ENCODE results near the gene AUTS2.

Gene AUTS2

DNA sequence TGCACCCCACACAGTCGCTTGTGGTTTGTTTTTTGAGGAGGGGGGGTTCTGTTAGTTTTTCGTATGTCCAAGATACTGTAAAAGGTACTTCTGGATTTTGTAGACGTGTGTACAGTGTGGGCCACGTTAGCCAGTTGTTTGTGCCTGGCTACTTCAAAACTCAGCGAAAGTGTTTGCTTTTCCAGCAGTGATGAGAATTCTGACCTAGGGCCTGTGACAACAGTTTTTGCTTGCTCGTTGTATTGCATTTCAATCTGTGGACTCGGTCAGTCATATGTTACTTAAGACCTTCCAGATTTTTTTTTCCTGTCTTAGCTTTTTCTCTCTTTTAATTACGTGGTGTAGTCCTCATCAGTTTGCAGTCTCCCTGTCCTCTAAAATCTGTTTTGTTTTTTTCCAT lies 1194.8 kb downstream of the AUTS2 start:
- no peaks in the 10 kb centered on the region for H3K9me3 ChIP-seq
- no peak overlapping the region for H3K4me3 ChIP-seq
- TF ChIP-seq, protein P1, sequence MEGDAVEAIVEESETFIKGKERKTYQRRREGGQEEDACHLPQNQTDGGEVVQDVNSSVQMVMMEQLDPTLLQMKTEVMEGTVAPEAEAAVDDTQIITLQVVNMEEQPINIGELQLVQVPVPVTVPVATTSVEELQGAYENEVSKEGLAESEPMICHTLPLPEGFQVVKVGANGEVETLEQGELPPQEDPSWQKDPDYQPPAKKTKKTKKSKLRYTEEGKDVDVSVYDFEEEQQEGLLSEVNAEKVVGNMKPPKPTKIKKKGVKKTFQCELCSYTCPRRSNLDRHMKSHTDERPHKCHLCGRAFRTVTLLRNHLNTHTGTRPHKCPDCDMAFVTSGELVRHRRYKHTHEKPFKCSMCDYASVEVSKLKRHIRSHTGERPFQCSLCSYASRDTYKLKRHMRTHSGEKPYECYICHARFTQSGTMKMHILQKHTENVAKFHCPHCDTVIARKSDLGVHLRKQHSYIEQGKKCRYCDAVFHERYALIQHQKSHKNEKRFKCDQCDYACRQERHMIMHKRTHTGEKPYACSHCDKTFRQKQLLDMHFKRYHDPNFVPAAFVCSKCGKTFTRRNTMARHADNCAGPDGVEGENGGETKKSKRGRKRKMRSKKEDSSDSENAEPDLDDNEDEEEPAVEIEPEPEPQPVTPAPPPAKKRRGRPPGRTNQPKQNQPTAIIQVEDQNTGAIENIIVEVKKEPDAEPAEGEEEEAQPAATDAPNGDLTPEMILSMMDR (IDR thresholded peaks at IDR 0.05): no peak
- H3K27ac ChIP-seq: no peak overlapping the region
- H3K36me3 ChIP-seq: peaks cover 23 to 46% (median 41%) of the 10 kb centered on the region in 3 donors
- no peak for DNase-seq
- intact Hi-C loops (cut with DNase I; ENCODE audit: low total_unique reads): no loop called here
- no peaks in the 10 kb centered on the region for H3K27me3 ChIP-seq
- H3K4me1 ChIP-seq: no peaks in the 10 kb centered on the region

DNA sequence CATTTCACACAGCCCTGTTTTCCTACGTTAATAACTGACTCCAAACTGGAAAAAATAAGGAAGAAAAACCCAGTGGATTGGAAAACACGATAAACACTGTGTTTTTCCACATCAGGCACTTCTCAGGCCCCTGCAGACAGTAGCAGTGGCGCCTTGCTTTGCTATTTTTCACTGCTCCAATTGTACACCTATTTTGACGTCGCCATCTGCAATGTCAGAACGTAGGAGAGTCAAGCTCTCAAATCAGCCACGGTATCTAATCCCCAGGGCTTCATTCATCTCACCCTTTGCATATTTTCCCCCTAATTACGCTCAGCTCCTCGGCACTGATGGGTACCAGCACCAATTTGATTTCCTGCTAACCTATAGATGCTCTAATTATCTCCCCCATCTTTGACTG lies 1195.5 kb downstream of the AUTS2 start:
- no peak for DNase-seq
- intact Hi-C loops (cut with DNase I; ENCODE audit: low total_unique reads): no loop called here
- TF ChIP-seq, protein P1 (IDR thresholded peaks at IDR 0.05): no peak

DNA sequence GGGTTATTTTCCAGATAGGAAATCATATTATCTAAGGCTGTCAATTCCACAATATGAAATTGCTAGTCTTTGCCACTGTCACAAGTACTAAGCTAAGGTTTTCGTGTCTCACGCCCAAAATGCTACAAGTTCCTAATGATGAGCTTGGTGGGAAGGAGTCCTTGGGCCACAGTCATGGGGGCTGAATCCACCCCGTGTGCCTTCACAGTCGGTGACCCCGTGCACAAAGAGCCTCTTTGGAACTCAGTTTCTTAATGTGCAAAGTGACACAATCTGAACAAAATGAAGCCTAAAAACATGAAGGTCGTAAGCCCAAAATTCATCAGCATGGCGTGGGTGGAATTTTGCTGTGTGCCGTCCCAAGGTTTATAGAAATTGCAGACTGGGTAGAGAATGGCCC lies 1196.7 kb downstream of the AUTS2 start:
- H3K4me3 ChIP-seq: no peak overlapping the region
- H3K27me3 ChIP-seq: no peaks in the 10 kb centered on the region
- H3K36me3 ChIP-seq: peaks cover 9 to 27% (median 24%) of the 10 kb centered on the region in 3 donors
- no peak for DNase-seq
- no peaks in the 10 kb centered on the region for H3K4me1 ChIP-seq
- TF ChIP-seq, protein P1 (IDR thresholded peaks at IDR 0.05): no peak
- H3K27ac ChIP-seq: no peak overlapping the region
- intact Hi-C loops (cut with DNase I; ENCODE audit: low total_unique reads): no loop called here
- peaks cover 0 to 12% (median 11%) of the 10 kb centered on the region in 3 donors for H3K9me3 ChIP-seq

More for the DNA sequence above, 1195.5 kb downstream of the AUTS2 start:
- peaks cover 0 to 1% (median 0%) of the 10 kb centered on the region in 3 donors for H3K9me3 ChIP-seq
- no peak overlapping the region for H3K4me3 ChIP-seq
- H3K27me3 ChIP-seq: no peaks in the 10 kb centered on the region
- H3K27ac ChIP-seq: no peak overlapping the region
- H3K4me1 ChIP-seq: no peaks in the 10 kb centered on the region
- H3K36me3 ChIP-seq: peaks cover 20 to 38% (median 34%) of the 10 kb centered on the region in 3 donors

DNA sequence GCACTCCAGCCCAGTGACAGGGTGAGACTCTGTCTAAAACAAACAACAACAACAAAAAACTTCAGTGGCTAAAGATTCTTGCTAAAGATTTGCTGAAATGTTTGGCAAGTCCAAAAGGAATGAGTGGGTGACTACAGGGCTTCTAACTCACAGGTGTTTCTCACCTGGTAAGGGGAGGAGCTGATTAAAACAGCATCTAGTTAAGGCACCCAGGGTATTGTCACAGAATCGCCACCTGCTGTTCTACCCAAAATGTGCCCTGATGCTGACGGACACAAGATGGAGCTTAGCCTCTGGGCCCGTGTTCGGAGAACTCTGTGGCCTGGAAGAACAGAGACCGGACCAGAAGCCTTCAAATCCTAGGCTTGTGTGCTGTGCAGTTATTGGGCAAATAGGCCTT lies 1197.7 kb downstream of the AUTS2 start:
- TF ChIP-seq, protein P1 (IDR thresholded peaks at IDR 0.05): no peak
- intact Hi-C loops (cut with DNase I; ENCODE audit: low total_unique reads): no loop called here
- H3K27ac ChIP-seq: no peak overlapping the region
- H3K27me3 ChIP-seq: no peaks in the 10 kb centered on the region
- peaks cover 0 to 21% (median 20%) of the 10 kb centered on the region in 3 donors for H3K9me3 ChIP-seq
- H3K4me1 ChIP-seq: no peaks in the 10 kb centered on the region
- no peak for DNase-seq
- peaks cover 0 to 17% (median 14%) of the 10 kb centered on the region in 3 donors for H3K36me3 ChIP-seq
- H3K4me3 ChIP-seq: no peak overlapping the region

DNA sequence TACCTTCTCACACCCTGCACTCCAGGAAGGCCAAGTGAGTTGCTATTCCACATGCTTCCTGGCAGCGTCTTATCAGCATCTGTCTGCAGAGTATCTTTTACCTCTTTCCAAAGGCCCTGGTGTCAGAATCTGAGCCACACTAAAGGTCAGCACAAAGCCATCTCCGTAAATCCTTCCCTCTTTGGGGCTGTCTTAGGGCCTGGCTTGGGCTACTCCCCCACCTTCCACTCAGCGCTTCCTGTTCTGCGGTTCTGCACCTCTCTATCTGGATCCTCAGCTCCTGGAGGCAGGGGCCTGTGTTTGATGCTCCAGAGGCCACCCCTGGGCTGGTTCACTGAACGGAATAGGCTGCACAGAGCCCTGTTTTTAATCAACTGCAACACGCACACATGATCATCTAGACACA lies 1198.8 kb downstream of the AUTS2 start:
- Histone ChIP-seq H3K4me3 (no peak overlapping the region), H3K36me3 (peaks cover 0 to 13% (median 7%) of the 10 kb centered on the region in 3 donors), H3K27me3 (no peaks in the 10 kb centered on the region), H3K4me1 (no peaks in the 10 kb centered on the region), H3K27ac (no peak overlapping the region), H3K9me3 (peaks cover 0 to 27% (median 21%) of the 10 kb centered on the region in 3 donors)
- intact Hi-C loops (cut with DNase I; ENCODE audit: low total_unique reads): no loop called here
- TF ChIP-seq, protein P1 (IDR thresholded peaks at IDR 0.05): no peak
- DNase-seq: no peak
